Fibroblast of lung (primary cell): ENCODE results near the gene ZGPAT.

Experiments used
- CTCF ChIP-seq, 2 donors: IDR thresholded peaks in 1 of 2; conservative IDR thresholded peaks in 1 of 2; 1 replicate in 1 of 2; 2 replicates in 1 of 2; pipeline ENCODE4 v1.5.1; 2011 to 2012; ENCODE audit warnings: low read length in 2 of 2, control low read depth in 1 of 2, inconsistent platforms in 1 of 2, low read depth in 1 of 2, mild to moderate bottlenecking in 1 of 2
- EZH2 ChIP-seq: IDR thresholded peaks from 2 replicates; pipeline ENCODE4 v1.5.1; 2012; ENCODE audit warnings: low read length, control low read depth, mild to moderate bottlenecking; ENCODE audit errors: missing control alignments

- no peak for TF ChIP-seq CTCF (conservative IDR thresholded peaks at IDR 0.05 in 1 of 2, IDR thresholded peaks at IDR 0.05 in 1 of 2; ENCODE audit: low read depth in 1 of 2, low read length in 2 of 2)
- no peak for TF ChIP-seq EZH2
Observed at GRCh38 chr20:63703976-63704748, 3.7 kb upstream of the ZGPAT start.
